IPS-20b (cell line): Measurements from ENCODE around the gene SLCO4A1.

Experiments used
- H3K27ac ChIP-seq: one replicate; pipeline ENCODE4 v1.5.1; 2013; ENCODE audit warnings: low read length
- H3K27me3 ChIP-seq: 2 replicates; pipeline ENCODE4 v1.6.1; 2013; ENCODE audit warnings: mild to moderate bottlenecking, low read length, inconsistent platforms; ENCODE audit not compliant: insufficient read depth
- H3K36me3 ChIP-seq: 2 replicates; pipeline ENCODE4 v1.6.1; 2013; ENCODE audit warnings: low read depth, mild to moderate bottlenecking, inconsistent platforms, low read length, moderate library complexity; ENCODE audit not compliant: insufficient read depth
- H3K4me1 ChIP-seq: 2 replicates; pipeline ENCODE4 v1.6.1; 2013; ENCODE audit warnings: mild to moderate bottlenecking, control low read depth, inconsistent platforms, low read length, moderate library complexity; ENCODE audit not compliant: insufficient read depth
- H3K4me3 ChIP-seq: 2 replicates; pipeline ENCODE4 v1.5.1; 2013; ENCODE audit warnings: mild to moderate bottlenecking, low read length, inconsistent platforms
- H3K9ac ChIP-seq: 2 replicates; pipeline ENCODE4 v1.6.1; 2013; ENCODE audit warnings: low read depth, mild to moderate bottlenecking, inconsistent platforms, low read length, moderate library complexity
- H3K9me3 ChIP-seq: 2 replicates; pipeline ENCODE4 v1.6.1; 2013; ENCODE audit warnings: mild to moderate bottlenecking, low read depth, low read length, inconsistent platforms; ENCODE audit not compliant: insufficient read depth

The SLCO4A1 gene

DNA sequence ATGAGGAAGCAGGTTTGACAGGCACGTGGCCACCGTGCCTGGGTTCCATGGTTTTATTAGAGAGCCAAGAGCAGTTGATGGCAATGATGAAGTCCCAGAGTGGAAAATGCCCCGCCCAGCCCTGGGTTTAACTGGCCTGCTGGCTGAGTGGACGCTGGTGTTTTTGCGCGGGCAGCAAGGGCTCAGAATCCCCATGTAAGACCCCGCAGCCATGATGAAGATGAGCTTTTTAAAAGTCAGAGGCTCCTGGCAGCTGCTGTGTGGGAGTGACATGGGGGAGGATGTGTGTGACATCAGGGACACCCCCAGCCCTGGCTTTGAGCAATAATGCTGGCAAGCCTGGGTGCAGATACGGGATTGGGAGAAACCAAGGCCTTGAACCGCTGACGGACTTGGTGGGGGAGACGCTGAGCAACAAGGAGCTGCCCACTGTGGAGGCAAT is 33.0 kb upstream of the SLCO4A1 start:
- peaks cover 19% of the 10 kb centered on the region for H3K4me1 ChIP-seq
- H3K4me3 ChIP-seq: no peak overlapping the region
- H3K27ac ChIP-seq: no peak overlapping the region
- H3K36me3 ChIP-seq: no peaks in the 10 kb centered on the region
- H3K9ac ChIP-seq: no peak overlapping the region
- no peaks in the 10 kb centered on the region for H3K9me3 ChIP-seq
- no peaks in the 10 kb centered on the region for H3K27me3 ChIP-seq

DNA sequence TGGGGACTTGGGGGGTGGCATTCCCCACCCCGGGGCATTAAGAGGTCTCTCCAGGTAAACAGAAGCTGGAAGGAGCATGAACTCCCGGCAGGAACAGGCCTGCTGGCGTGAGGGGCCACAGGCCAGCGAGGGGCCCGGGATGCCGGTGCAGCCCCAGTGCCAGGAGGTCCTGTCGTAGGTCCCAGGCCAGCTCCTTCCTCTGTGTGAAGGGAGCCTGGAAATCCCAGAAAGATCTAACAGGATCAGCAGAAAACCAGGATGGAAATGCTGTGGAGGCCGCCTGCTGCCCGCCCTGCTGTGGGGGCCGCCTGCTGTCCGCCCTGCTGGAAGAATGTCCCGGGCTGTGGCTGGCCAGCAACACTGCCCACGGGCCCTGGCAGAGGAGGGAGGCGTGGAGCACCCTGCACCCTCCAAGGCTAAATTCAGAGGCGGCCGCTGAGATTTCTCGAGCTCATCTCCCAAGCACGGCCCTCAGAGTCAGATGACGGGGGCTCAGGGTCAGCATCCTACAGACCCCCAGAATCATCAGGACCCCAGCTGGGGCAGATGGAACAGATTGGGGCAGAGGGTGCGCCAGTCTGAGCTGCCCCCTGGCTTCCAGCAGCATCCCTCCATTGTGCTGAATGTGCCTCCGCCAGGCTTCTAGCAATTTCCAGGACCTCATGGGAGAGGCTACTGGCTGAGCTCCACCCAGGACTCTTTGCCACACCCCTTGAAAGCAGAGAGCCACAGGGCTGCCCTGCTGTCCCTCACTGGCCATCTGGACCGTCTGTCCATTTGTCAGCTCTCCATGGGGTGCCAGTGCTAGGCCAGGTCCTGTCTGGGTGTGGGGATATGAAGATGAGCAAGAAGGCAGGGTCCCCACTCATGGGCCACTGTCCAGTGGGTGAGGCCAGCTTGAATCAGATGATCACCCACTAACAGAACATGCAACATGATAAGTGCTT is 32.2 kb upstream of the SLCO4A1 start:
- peaks cover 18% of the 10 kb centered on the region for H3K4me1 ChIP-seq
- no peak overlapping the region for H3K4me3 ChIP-seq
- H3K9ac ChIP-seq: no peak overlapping the region
- no peaks in the 10 kb centered on the region for H3K36me3 ChIP-seq
- H3K27me3 ChIP-seq: no peaks in the 10 kb centered on the region
- no peaks in the 10 kb centered on the region for H3K9me3 ChIP-seq
- H3K27ac ChIP-seq: no peak overlapping the region

GRCh38 chr20:62611012-62611411 is 31.3 kb upstream of the SLCO4A1 start:
- Histone ChIP-seq H3K4me3 (no peak overlapping the region), H3K9me3 (no peaks in the 10 kb centered on the region), H3K27me3 (no peaks in the 10 kb centered on the region), H3K9ac (no peak overlapping the region), H3K36me3 (no peaks in the 10 kb centered on the region), H3K4me1 (peaks cover 12% of the 10 kb centered on the region; the same call in 1 of the 2 replicates), H3K27ac (no peak overlapping the region)

- H3K4me1 ChIP-seq: peaks cover 5% of the 10 kb centered on the region; the same call in 1 of the 2 replicates
- H3K4me3 ChIP-seq: no peak overlapping the region
- H3K36me3 ChIP-seq: no peaks in the 10 kb centered on the region
- H3K9ac ChIP-seq: no peak overlapping the region
- H3K9me3 ChIP-seq: no peaks in the 10 kb centered on the region
- no peak overlapping the region for H3K27ac ChIP-seq
- no peaks in the 10 kb centered on the region for H3K27me3 ChIP-seq
Measured at GRCh38 chr20:62611819-62612218, 30.5 kb upstream of the SLCO4A1 start.

- Histone ChIP-seq H3K9me3 (no peaks in the 10 kb centered on the region), H3K4me3 (no peak overlapping the region), H3K27ac (no peak overlapping the region), H3K9ac (no peak overlapping the region), H3K36me3 (no peaks in the 10 kb centered on the region), H3K27me3 (no peaks in the 10 kb centered on the region), H3K4me1 (peaks cover 4% of the 10 kb centered on the region; the same call in 1 of the 2 replicates)
Measured at GRCh38 chr20:62614085-62614960, 28.0 kb upstream of the SLCO4A1 start.

GRCh38 chr20:62614961-62615680 is 27.2 kb upstream of the SLCO4A1 start:
- H3K9ac ChIP-seq: no peak overlapping the region
- peaks cover 4% of the 10 kb centered on the region; the same call in 1 of the 2 replicates for H3K4me1 ChIP-seq
- no peak overlapping the region for H3K4me3 ChIP-seq
- no peaks in the 10 kb centered on the region for H3K27me3 ChIP-seq
- no peak overlapping the region for H3K27ac ChIP-seq
- H3K36me3 ChIP-seq: no peaks in the 10 kb centered on the region
- H3K9me3 ChIP-seq: no peaks in the 10 kb centered on the region

DNA sequence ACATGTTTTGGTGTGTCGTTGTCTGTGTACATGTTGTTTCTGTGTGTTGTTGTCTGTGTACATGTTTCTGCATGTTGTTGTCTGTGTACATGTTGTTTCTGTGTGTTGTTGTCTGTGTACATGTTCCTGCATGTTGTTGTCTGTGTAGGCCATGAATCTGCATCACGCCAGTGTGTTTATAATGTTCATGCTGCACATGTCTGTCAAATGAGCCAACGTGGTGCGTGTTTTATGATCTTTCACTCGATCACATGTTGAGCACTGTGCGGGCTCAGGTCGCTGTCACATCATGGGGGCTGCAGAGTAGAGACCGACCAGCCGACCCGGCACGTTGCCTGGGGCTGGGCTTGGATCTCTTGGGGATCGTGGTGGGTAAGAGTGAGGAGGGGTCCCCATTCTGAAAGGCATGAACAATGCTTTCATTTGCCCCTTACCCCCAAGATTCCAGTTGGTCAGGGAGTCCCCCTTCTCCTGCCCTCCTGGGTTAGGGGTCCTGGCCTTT is 26.5 kb upstream of the SLCO4A1 start:
- H3K27me3 ChIP-seq: no peaks in the 10 kb centered on the region

DNA sequence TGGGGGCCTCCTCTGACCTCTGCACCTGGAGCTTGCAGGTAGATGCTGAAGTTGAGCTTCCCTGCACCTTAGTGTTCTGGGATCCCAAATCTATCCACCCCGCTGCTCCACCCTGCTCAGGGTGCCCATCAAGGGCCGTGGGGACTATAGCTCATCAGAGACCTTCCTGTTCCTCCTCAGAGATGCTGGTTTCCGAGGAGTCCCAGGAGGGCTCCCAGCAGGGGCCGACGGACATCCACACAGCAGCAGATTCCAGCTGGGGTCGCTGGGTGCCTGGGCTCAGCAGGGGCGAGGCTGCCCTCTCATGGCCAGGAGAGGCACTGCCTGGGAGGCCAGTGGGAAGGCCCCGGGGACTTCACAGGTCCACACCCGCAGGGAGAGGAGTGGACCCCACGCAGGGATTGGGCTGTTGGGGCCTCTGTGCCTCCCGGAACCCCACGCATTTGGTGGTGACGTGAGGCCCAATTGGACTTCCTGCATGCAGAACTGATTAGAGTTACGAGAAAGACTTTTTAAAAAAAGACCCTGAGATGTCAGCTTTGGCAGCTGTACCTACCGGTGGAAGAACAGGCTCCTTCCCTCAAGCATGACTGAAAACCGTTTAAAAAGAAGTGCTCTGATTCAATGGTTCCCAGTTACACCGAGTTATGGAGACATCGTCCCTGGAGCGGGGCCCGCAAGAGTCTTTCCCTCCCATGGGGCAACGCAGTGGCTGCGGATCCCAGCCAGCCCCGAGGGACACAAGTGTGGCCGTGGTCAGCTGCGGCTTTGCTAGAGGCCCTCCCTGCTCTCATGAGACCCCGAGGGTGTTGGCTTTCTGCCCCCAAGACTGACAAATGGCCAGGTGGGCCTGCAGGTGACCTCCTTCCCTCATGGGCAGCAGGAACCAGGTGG is 25.3 kb upstream of the SLCO4A1 start:
- no peak overlapping the region for H3K9ac ChIP-seq
- H3K4me1 ChIP-seq: peaks cover 4% of the 10 kb centered on the region; the same call in 1 of the 2 replicates
- no peak overlapping the region for H3K4me3 ChIP-seq
- no peaks in the 10 kb centered on the region for H3K27me3 ChIP-seq
- no peaks in the 10 kb centered on the region for H3K9me3 ChIP-seq
- no peak overlapping the region for H3K27ac ChIP-seq
- H3K36me3 ChIP-seq: no peaks in the 10 kb centered on the region

More for the DNA sequence above, 26.5 kb upstream of the SLCO4A1 start:
- H3K9ac ChIP-seq: no peak overlapping the region
- no peaks in the 10 kb centered on the region for H3K36me3 ChIP-seq
- H3K27ac ChIP-seq: no peak overlapping the region
- peaks cover 4% of the 10 kb centered on the region; the same call in 1 of the 2 replicates for H3K4me1 ChIP-seq
- H3K9me3 ChIP-seq: no peaks in the 10 kb centered on the region
- H3K4me3 ChIP-seq: no peak overlapping the region

DNA sequence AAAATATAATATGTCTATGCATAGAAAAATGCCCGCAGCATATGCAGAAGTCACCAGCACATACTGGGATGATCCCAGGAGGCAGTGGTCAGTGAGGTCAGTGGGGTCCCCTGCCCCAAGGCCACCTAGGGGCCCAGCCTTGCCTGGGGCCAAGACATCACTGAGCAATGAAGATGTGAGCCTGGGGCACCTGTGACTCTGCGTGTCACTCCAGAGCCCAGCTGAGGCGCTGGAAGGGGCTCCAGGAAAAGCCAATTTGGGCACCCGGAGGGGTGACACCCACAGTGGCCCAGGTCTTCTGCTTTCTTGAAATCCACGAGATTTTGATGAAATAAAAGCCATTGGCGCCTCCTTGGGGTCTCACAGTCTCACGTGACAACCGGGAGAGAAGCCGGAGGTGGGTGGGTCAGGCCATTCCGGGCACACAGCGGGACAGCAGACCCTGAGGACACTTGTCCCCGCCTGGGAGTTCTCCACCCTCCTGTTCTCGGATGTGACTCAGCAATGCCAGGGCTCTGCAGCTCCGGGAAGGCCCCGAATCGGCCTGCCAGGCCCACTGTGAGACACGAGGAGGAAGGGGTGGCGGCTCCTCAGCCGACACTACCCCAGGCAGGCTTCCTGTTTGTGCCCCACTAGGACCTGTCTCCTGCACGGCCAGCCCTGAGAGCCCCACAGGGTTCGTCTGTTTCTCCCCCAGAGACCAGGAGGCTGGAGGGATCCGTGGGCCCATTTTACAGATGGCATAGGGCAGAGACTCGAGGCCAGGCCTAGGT is 24.4 kb upstream of the SLCO4A1 start:
- H3K4me3 ChIP-seq: no peak overlapping the region
- H3K36me3 ChIP-seq: no peaks in the 10 kb centered on the region
- H3K9me3 ChIP-seq: no peaks in the 10 kb centered on the region
- peaks cover 4% of the 10 kb centered on the region; the same call in 1 of the 2 replicates for H3K4me1 ChIP-seq
- H3K27me3 ChIP-seq: no peaks in the 10 kb centered on the region
- H3K9ac ChIP-seq: no peak overlapping the region
- no peak overlapping the region for H3K27ac ChIP-seq
